Measurements from ENCODE around the gene KCNT1. TPM values are rescaled to one million over a fixed set of nuclear protein-coding genes. Genes with fewer than 3 reads are reported as not detected.

Gene KCNT1
- under 1 TPM in 1 of 2 donors, not detected in 1; 0.08 TPM for total RNA-seq

GRCh38 chr9:135701959-135702721, at the start of gene KCNT1:
TSS of gene KCNT1 (plus strand) at chr9:135702185. CDS start at chr9:135702259, 74 bp downstream.
- Histone ChIP-seq H3K27ac (no peak within 1 kb of the TSS), H3K9ac (ENCODE audit: low read depth in 2 of 2, low read length in 2 of 2) (no peak within 1 kb of the TSS), H3K9me3 (no peaks in the 10 kb centered on the region), H3K36me3 (no peaks in the 10 kb centered on the region), H3K4me1 (no peaks in the 10 kb centered on the region), H3K4me3 (no peak within 1 kb of the TSS), H3K27me3 (peaks cover 14% of the 10 kb centered on the region)
- peak; percentile 35 for DNase-seq
- intact Hi-C loops (cut with DNase I) = no loop called here
- peak; percentile 90 for TF ChIP-seq CTCF (IDR thresholded peaks at IDR 0.05)

GRCh38 chr9:135655317-135655716, 46.7 kb upstream of the KCNT1 start:
- no peak overlapping the region for H3K4me3 ChIP-seq
- no peaks in the 10 kb centered on the region for H3K9me3 ChIP-seq
- no peaks in the 10 kb centered on the region for H3K36me3 ChIP-seq
- no peaks in the 10 kb centered on the region for H3K27me3 ChIP-seq
- no peak overlapping the region for H3K9ac ChIP-seq (ENCODE audit: low read depth in 2 of 2, low read length in 2 of 2)
- H3K27ac ChIP-seq = no peak overlapping the region
- intact Hi-C loops (cut with DNase I) = no loop called here
- H3K4me1 ChIP-seq = no peaks in the 10 kb centered on the region
- DNase-seq = no peak
- no peak for TF ChIP-seq CTCF (IDR thresholded peaks at IDR 0.05)

GRCh38 chr9:135657416-135657815, 44.6 kb upstream of the KCNT1 start:
- H3K27me3 ChIP-seq = no peaks in the 10 kb centered on the region
- no peaks in the 10 kb centered on the region for H3K9me3 ChIP-seq
- H3K36me3 ChIP-seq = no peaks in the 10 kb centered on the region
- no peaks in the 10 kb centered on the region for H3K4me1 ChIP-seq
- H3K4me3 ChIP-seq = no peak overlapping the region
- H3K27ac ChIP-seq = no peak overlapping the region
- TF ChIP-seq CTCF (IDR thresholded peaks at IDR 0.05) = no peak
- no peak overlapping the region for H3K9ac ChIP-seq (ENCODE audit: low read depth in 2 of 2, low read length in 2 of 2)
- intact Hi-C loops (cut with DNase I) = no loop called here
- no peak for DNase-seq

- Histone ChIP-seq H3K36me3 (no peaks in the 10 kb centered on the region), H3K4me1 (no peaks in the 10 kb centered on the region), H3K4me3 (no peak overlapping the region), H3K9ac (ENCODE audit: low read depth in 2 of 2, low read length in 2 of 2) (no peak overlapping the region), H3K27ac (no peak overlapping the region), H3K9me3 (no peaks in the 10 kb centered on the region), H3K27me3 (no peaks in the 10 kb centered on the region)
- no peak for TF ChIP-seq CTCF (IDR thresholded peaks at IDR 0.05)
- intact Hi-C loops (cut with DNase I) = no loop called here
- DNase-seq = no peak
These were observed 42.7 kb upstream of the KCNT1 start for GRCh38 chr9:135659252-135659651.

- Histone ChIP-seq H3K27ac (no peak overlapping the region), H3K9ac (ENCODE audit: low read depth in 2 of 2, low read length in 2 of 2) (no peak overlapping the region), H3K36me3 (no peaks in the 10 kb centered on the region), H3K4me1 (no peaks in the 10 kb centered on the region), H3K4me3 (no peak overlapping the region), H3K9me3 (no peaks in the 10 kb centered on the region), H3K27me3 (no peaks in the 10 kb centered on the region)
- intact Hi-C loops (cut with DNase I) = no loop called here
- DNase-seq = no peak
- TF ChIP-seq CTCF (IDR thresholded peaks at IDR 0.05) = no peak
These were observed 41.6 kb upstream of the KCNT1 start for GRCh38 chr9:135660407-135660806.

All from colonic mucosa (tissue), 4 donors.